T-cell (primary cell): ENCODE data around the gene ACHE. TPM values are rescaled to one million over a fixed set of nuclear protein-coding genes. Genes with fewer than 3 reads are reported as not detected.
"Not testable (repeated sequence)": the region's sequence is repeated elsewhere in the genome, so short reads cannot be mapped to it uniquely, and the experiment has no call there.

Experiments used
- ATAC-seq, 4 experiments: fragments of 200-7000 bp in 3 of 4; fragments of 150-1000 bp in 1 of 4; cut with Tn5 transposase; replicated peaks in 1 of 4; 1 replicate in 3 of 4; 2 replicates in 1 of 4; pipeline ENCODE4 v1.10.0; 2021; ENCODE audit warnings: moderate library complexity in 3 of 4, mild to moderate bottlenecking in 2 of 4, moderate number of reproducible peaks in 1 of 4
- CTCF ChIA-PET, 2 donors: fragments of 300-600 bp; sonication (Branson Sonifier 250); formaldehyde crosslinking; loops; one replicate each; lab custom pipeline; 2022; ENCODE audit warnings: antibody characterized with exemption in 2 of 2; lab: Charles Lee
- POLR2A ChIA-PET, 2 donors: fragments of 300-600 bp; sonication (Branson Sonifier 250); formaldehyde crosslinking; loops; one replicate each; lab custom pipeline; 2022; ENCODE audit warnings: antibody characterized with exemption in 2 of 2; lab: Charles Lee
- DNase-seq, 35 experiments: peaks; one replicate each; pipeline versions ENCODE4 v3.0.0 to v3.0.0-alpha.2; 2013 to 2023
- H3K27ac ChIP-seq: one replicate; pipeline ENCODE4 v1.5.1; 2013; ENCODE audit warnings: low read length
- H3K27me3 ChIP-seq, 2 experiments: replicated peaks in 1 of 2; 1 replicate in 1 of 2; 2 replicates in 1 of 2; pipeline versions ENCODE4 v1.6.1 to v1.7.0; 2013; ENCODE audit warnings: low read length in 1 of 2, mixed read lengths in 1 of 2; ENCODE audit not compliant: control insufficient read depth in 2 of 2, insufficient read depth in 2 of 2; ENCODE audit errors: extremely low read depth in 1 of 2
- H3K36me3 ChIP-seq, 2 donors: 1 replicate in 1 of 2; 2 replicates in 1 of 2; pipeline versions ENCODE4 v1.6.1 to v1.7.0; 2013; ENCODE audit warnings: low read length in 1 of 2; ENCODE audit not compliant: control insufficient read depth in 2 of 2, insufficient read depth in 1 of 2; ENCODE audit errors: extremely low read depth in 1 of 2
- H3K4me1 ChIP-seq, 2 experiments: 1 replicate in 1 of 2; 2 replicates in 1 of 2; pipeline versions ENCODE4 v1.6.1 to v1.7.0; 2013; ENCODE audit warnings: low read length in 2 of 2, mixed read lengths in 1 of 2; ENCODE audit not compliant: insufficient read depth in 2 of 2, control insufficient read depth in 1 of 2; ENCODE audit errors: extremely low read depth in 1 of 2
- H3K4me3 ChIP-seq, 2 donors: 1 replicate in 1 of 2; 2 replicates in 1 of 2; pipeline versions ENCODE4 v1.5.1 to v1.7.0; 2013; ENCODE audit warnings: mild to moderate bottlenecking in 2 of 2, low read length in 1 of 2, moderate library complexity in 1 of 2; ENCODE audit not compliant: control insufficient read depth in 1 of 2; ENCODE audit errors: extremely low read depth in 1 of 2
- H3K9me3 ChIP-seq: 2 replicates; pipeline ENCODE4 v1.7.0; 2013
- H3K27ac Mint-ChIP-seq, 2 donors: one replicate each; pipeline ENCODE4 v1.8.0; 2020 to 2021; ENCODE audit warnings: mild to moderate bottlenecking in 2 of 2, mixed read lengths in 2 of 2
- H3K27me3 Mint-ChIP-seq, 2 donors: one replicate each; pipeline ENCODE4 v1.8.0; 2021 to 2022; ENCODE audit warnings: mixed read lengths in 2 of 2
- H3K36me3 Mint-ChIP-seq: one replicate; pipeline ENCODE4 v1.8.0; 2021; ENCODE audit warnings: mixed read lengths
- H3K4me1 Mint-ChIP-seq, 3 donors: one replicate each; pipeline ENCODE4 v1.8.0; 2020 to 2022; ENCODE audit warnings: mixed read lengths in 3 of 3, mild to moderate bottlenecking in 1 of 3
- H3K4me3 Mint-ChIP-seq, 3 donors: one replicate each; pipeline ENCODE4 v1.8.0; 2020 to 2022; ENCODE audit warnings: mild to moderate bottlenecking in 3 of 3, mixed read lengths in 3 of 3, moderate library complexity in 3 of 3
- H3K9me3 Mint-ChIP-seq, 3 donors: one replicate each; pipeline ENCODE4 v1.8.0; 2020 to 2022; ENCODE audit warnings: mixed read lengths in 3 of 3
- WGBS: methylation state at CpG from one replicate; pipeline ENCODE4 v1.1.5; 2013; ENCODE audit warnings: missing lambda C conversion rate; ENCODE audit not compliant: insufficient coverage; 5-methylcytosine and 5-hydroxymethylcytosine counted together
- total RNA-seq, 35 experiments: library from RNA in 6 of 35; stranded (reverse) in 6 of 35; fragments of 120-200 nt in 1 of 35; gene quantifications; one replicate each; pipeline versions ENCODE4 v1.2.1 to v1.2.4 and lab custom pipeline; 2013 to 2026

The ACHE gene
- total RNA-seq, 5 donors from 2014 or later (not counting 1 experiment from before 2014, with no cell fraction given) = 0.13 to 0.84 (median 0.44) TPM

- no peak overlapping the region for H3K27ac Mint-ChIP-seq
- 56% methylated on average over 2 of the region's 4 CpGs for WGBS
- no peaks in the 10 kb centered on the region for H3K4me1 Mint-ChIP-seq
- POLR2A ChIA-PET = no interaction called here
- no peak for ATAC-seq
- H3K27ac ChIP-seq = no peak overlapping the region
- no peak overlapping the region for H3K4me3 Mint-ChIP-seq
- no peak for DNase-seq
- peaks cover 0 to 10% (median 5%) of the 10 kb centered on the region in 3 donors for H3K9me3 Mint-ChIP-seq
- H3K4me1 ChIP-seq = no peaks in the 10 kb centered on the region
- peaks cover 0 to 27% of the 10 kb centered on the region in 2 experiments for H3K27me3 ChIP-seq
- H3K4me3 ChIP-seq = no peak overlapping the region
- peaks cover 4% of the 10 kb centered on the region for H3K36me3 Mint-ChIP-seq
- no peaks in the 10 kb centered on the region for H3K36me3 ChIP-seq
- H3K27me3 Mint-ChIP-seq = peaks cover 9 to 31% of the 10 kb centered on the region in 2 donors
- CTCF ChIA-PET = no interaction called here
- no peaks in the 10 kb centered on the region for H3K9me3 ChIP-seq
These were observed 38.0 kb upstream of the ACHE start for GRCh38 chr7:100933734-100934133.

GRCh38 chr7:100929808-100930174 is 34.1 kb upstream of the ACHE start:
- Mint-ChIP-seq H3K4me3 (no peak overlapping the region), H3K4me1 (no peaks in the 10 kb centered on the region), H3K27me3 (peaks cover 9 to 22% of the 10 kb centered on the region in 2 donors), H3K36me3 (peaks cover 4% of the 10 kb centered on the region), H3K9me3 (peaks cover 0 to 10% (median 5%) of the 10 kb centered on the region in 3 donors), H3K27ac (no peak overlapping the region)
- ChIA-PET POLR2A (no interaction called here), CTCF (no interaction called here)
- no peaks in the 10 kb centered on the region for H3K36me3 ChIP-seq
- no peaks in the 10 kb centered on the region for H3K9me3 ChIP-seq
- ATAC-seq = no peak
- H3K27ac ChIP-seq = no peak overlapping the region
- H3K4me1 ChIP-seq = no peaks in the 10 kb centered on the region
- no peak for DNase-seq
- H3K4me3 ChIP-seq = no peak overlapping the region
- peaks cover 0 to 23% of the 10 kb centered on the region in 2 experiments for H3K27me3 ChIP-seq
- WGBS = 100% methylated on average over 1 of the region's 1 CpG

GRCh38 chr7:100923616-100924015 is 27.9 kb upstream of the ACHE start:
- POLR2A ChIA-PET, ATAC-seq, H3K27me3 ChIP-seq, DNase-seq, H3K27ac ChIP-seq, CTCF ChIA-PET, H3K9me3 Mint-ChIP-seq, H3K4me1 Mint-ChIP-seq, H3K4me3 ChIP-seq, H3K27ac Mint-ChIP-seq, H3K4me1 ChIP-seq, H3K36me3 Mint-ChIP-seq, H3K36me3 ChIP-seq, H3K9me3 ChIP-seq, H3K4me3 Mint-ChIP-seq: not testable (repeated sequence)
- WGBS = 49% methylated on average over 3 of the region's 4 CpGs
- peaks cover 4 to 18% of the 10 kb centered on the region in 2 donors for H3K27me3 Mint-ChIP-seq

- POLR2A ChIA-PET = no interaction called here
- H3K9me3 Mint-ChIP-seq = no peaks in the 10 kb centered on the region
These were observed 25.4 kb upstream of the ACHE start for GRCh38 chr7:100921039-100921438.

GRCh38 chr7:100919779-100920437 is 24.2 kb upstream of the ACHE start:
- ATAC-seq, H3K27ac Mint-ChIP-seq, H3K4me1 Mint-ChIP-seq, H3K4me1 ChIP-seq, DNase-seq, H3K9me3 Mint-ChIP-seq, H3K9me3 ChIP-seq, CTCF ChIA-PET, H3K4me3 ChIP-seq, H3K36me3 ChIP-seq, H3K36me3 Mint-ChIP-seq, H3K27ac ChIP-seq, H3K4me3 Mint-ChIP-seq, POLR2A ChIA-PET: not testable (repeated sequence)
- 66% methylated on average over 3 of the region's 9 CpGs for WGBS
- peaks cover 0 to 13% of the 10 kb centered on the region in 2 experiments for H3K27me3 ChIP-seq
- H3K27me3 Mint-ChIP-seq = peaks cover 9 to 29% of the 10 kb centered on the region in 2 donors

More at GRCh38 chr7:100921039-100921438, 25.4 kb upstream of the ACHE start:
- H3K36me3 Mint-ChIP-seq = no peaks in the 10 kb centered on the region
- no peaks in the 10 kb centered on the region for H3K4me1 Mint-ChIP-seq
- H3K27ac Mint-ChIP-seq = no peak overlapping the region
- ATAC-seq (no peak), DNase-seq (no peak)
- H3K9me3 ChIP-seq = no peaks in the 10 kb centered on the region
- CTCF ChIA-PET = no interaction called here
- peaks cover 0 to 13% of the 10 kb centered on the region in 2 experiments for H3K27me3 ChIP-seq
- peaks cover 8 to 27% of the 10 kb centered on the region in 2 donors for H3K27me3 Mint-ChIP-seq
- no peaks in the 10 kb centered on the region for H3K36me3 ChIP-seq
- no peaks in the 10 kb centered on the region for H3K4me1 ChIP-seq
- H3K4me3 ChIP-seq = no peak overlapping the region
- no peak overlapping the region for H3K4me3 Mint-ChIP-seq
- H3K27ac ChIP-seq = no peak overlapping the region

GRCh38 chr7:100919335-100919734 is 23.6 kb upstream of the ACHE start:
- H3K27me3 ChIP-seq = peaks cover 0 to 13% of the 10 kb centered on the region in 2 experiments
- H3K4me1 Mint-ChIP-seq, H3K4me1 ChIP-seq, CTCF ChIA-PET, H3K27ac Mint-ChIP-seq, H3K36me3 Mint-ChIP-seq, ATAC-seq, H3K4me3 ChIP-seq, H3K9me3 Mint-ChIP-seq, H3K9me3 ChIP-seq, POLR2A ChIA-PET, H3K27ac ChIP-seq, H3K4me3 Mint-ChIP-seq, DNase-seq, H3K36me3 ChIP-seq: not testable (repeated sequence)
- no CpG with 5 or more reads among the region's 5 CpGs for WGBS
- H3K27me3 Mint-ChIP-seq = peaks cover 11 to 31% of the 10 kb centered on the region in 2 donors
